Calu3 (cell line): Measurements from ENCODE around the gene SLC27A6. TPM values are rescaled to one million over a fixed set of nuclear protein-coding genes. Genes with fewer than 3 reads are reported as not detected.
"Not testable (repeated sequence)": the region's sequence is repeated elsewhere in the genome, so short reads cannot be mapped to it uniquely, and the experiment has no call there.

ENCODE experiments used
- BruUV-seq: library from RNA; stranded (reverse); fragments of 400-500 nt; replicated peaks from 2 replicates; lab custom pipeline; 2021; lab: Mats Ljungman, UMichigan
- CTCF ChIA-PET: fragments of 300-600 bp; sonication (Branson Sonifier 250); formaldehyde crosslinking; loops from one replicate; lab custom pipeline; 2022; ENCODE audit warnings: antibody characterized with exemption; lab: Charles Lee
- DNase-seq: peaks from one replicate; pipeline ENCODE4 v3.0.0; 2022
- H3K27ac Mint-ChIP-seq: one replicate; pipeline ENCODE4 v1.8.0; 2022; ENCODE audit warnings: mixed read lengths; ENCODE audit not compliant: unreplicated experiment
- H3K27me3 Mint-ChIP-seq: one replicate; pipeline ENCODE4 v1.8.0; 2022; ENCODE audit warnings: mixed read lengths; ENCODE audit not compliant: unreplicated experiment
- H3K36me3 Mint-ChIP-seq: one replicate; pipeline ENCODE4 v1.8.0; 2022; ENCODE audit warnings: mild to moderate bottlenecking, moderate library complexity, mixed read lengths; ENCODE audit not compliant: insufficient read depth, unreplicated experiment
- H3K4me1 Mint-ChIP-seq: one replicate; pipeline ENCODE4 v1.8.0; 2022; ENCODE audit warnings: mild to moderate bottlenecking, low read depth, mixed read lengths; ENCODE audit not compliant: unreplicated experiment
- H3K4me3 Mint-ChIP-seq: one replicate; pipeline ENCODE4 v1.8.0; 2022; ENCODE audit warnings: mild to moderate bottlenecking, low read depth, moderate library complexity, mixed read lengths; ENCODE audit not compliant: unreplicated experiment
- H3K9me3 Mint-ChIP-seq: one replicate; pipeline ENCODE4 v1.8.0; 2022; ENCODE audit warnings: low read depth, mixed read lengths; ENCODE audit not compliant: unreplicated experiment
- intact Hi-C: fragments of 100-400 bp; cut with micrococcal nuclease; formaldehyde crosslinking; loops from one replicate; pipeline ENCODE4 v1.10.0; 2022; ENCODE audit not compliant: unreplicated experiment
- total RNA-seq: library from RNA; stranded (reverse); gene quantifications from 2 replicates; pipeline ENCODE4 v1.2.3, GENCODE V29; 2022
- TF ChIP-seq, protein P1 (sequence below): fragments of 200-600 bp; IDR thresholded peaks from one replicate; pipeline ENCODE4 v1.8.0; 2022; ENCODE audit warnings: antibody characterized with exemption; ENCODE audit not compliant: unreplicated experiment

SLC27A6 gene
- total RNA-seq, 1 experiment from 2014 or later = not detected

DNA sequence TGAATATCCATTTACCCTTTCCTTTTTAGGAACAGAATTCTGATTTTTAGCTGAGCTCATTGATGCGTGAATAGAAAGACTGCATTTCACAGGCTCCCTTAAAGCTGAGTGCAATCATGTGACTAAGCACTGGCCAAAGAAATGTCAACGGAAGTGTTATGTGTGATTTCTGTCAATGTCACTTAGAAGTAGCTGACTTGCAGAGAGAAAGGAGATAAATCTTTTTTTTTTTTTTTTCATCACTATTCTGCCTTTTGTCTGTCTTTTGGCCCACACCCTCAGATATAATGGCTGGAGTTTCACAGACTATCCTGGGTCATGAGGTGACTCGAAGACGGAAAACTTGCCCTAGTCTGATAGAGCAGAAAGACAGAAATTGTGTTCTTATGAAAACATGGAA lies 39.3 kb upstream of the SLC27A6 start:
- Mint-ChIP-seq H3K4me3 (no peak overlapping the region), H3K36me3 (no peaks in the 10 kb centered on the region), H3K27me3 (no peaks in the 10 kb centered on the region), H3K9me3 (no peaks in the 10 kb centered on the region), H3K4me1 (no peaks in the 10 kb centered on the region), H3K27ac (no peak overlapping the region)
- CTCF ChIA-PET = no interaction called here
- intact Hi-C loops = no loop called here
- DNase-seq = no peak
- TF ChIP-seq, protein P1, sequence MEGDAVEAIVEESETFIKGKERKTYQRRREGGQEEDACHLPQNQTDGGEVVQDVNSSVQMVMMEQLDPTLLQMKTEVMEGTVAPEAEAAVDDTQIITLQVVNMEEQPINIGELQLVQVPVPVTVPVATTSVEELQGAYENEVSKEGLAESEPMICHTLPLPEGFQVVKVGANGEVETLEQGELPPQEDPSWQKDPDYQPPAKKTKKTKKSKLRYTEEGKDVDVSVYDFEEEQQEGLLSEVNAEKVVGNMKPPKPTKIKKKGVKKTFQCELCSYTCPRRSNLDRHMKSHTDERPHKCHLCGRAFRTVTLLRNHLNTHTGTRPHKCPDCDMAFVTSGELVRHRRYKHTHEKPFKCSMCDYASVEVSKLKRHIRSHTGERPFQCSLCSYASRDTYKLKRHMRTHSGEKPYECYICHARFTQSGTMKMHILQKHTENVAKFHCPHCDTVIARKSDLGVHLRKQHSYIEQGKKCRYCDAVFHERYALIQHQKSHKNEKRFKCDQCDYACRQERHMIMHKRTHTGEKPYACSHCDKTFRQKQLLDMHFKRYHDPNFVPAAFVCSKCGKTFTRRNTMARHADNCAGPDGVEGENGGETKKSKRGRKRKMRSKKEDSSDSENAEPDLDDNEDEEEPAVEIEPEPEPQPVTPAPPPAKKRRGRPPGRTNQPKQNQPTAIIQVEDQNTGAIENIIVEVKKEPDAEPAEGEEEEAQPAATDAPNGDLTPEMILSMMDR = no peak
- no TSS peak for BruUV-seq

DNA sequence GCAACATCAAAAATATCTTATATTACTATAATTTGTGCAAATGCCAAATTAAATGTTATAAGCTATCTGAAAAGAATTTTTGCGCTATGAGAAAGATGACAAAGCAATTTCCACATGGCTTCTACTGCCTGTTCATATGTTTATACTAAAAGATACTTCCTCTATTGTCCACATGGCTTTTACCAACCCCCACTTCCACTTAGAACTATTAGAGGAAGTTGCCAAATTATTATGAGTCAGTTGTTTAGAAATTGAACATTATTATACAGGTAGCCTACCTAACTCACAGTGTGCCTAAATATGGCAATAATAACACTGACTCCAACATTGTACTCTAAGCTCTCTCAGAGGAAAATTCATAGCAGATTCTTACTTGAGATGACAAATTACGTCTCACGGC lies 37.6 kb upstream of the SLC27A6 start:
- H3K4me1 Mint-ChIP-seq = no peaks in the 10 kb centered on the region
- CTCF ChIA-PET = no interaction called here
- TF ChIP-seq, protein P1 = no peak
- H3K9me3 Mint-ChIP-seq = no peaks in the 10 kb centered on the region
- no peak for DNase-seq
- no peaks in the 10 kb centered on the region for H3K36me3 Mint-ChIP-seq
- no peak overlapping the region for H3K4me3 Mint-ChIP-seq
- no TSS peak for BruUV-seq
- intact Hi-C loops = no loop called here
- H3K27me3 Mint-ChIP-seq = no peaks in the 10 kb centered on the region
- H3K27ac Mint-ChIP-seq = no peak overlapping the region

DNA sequence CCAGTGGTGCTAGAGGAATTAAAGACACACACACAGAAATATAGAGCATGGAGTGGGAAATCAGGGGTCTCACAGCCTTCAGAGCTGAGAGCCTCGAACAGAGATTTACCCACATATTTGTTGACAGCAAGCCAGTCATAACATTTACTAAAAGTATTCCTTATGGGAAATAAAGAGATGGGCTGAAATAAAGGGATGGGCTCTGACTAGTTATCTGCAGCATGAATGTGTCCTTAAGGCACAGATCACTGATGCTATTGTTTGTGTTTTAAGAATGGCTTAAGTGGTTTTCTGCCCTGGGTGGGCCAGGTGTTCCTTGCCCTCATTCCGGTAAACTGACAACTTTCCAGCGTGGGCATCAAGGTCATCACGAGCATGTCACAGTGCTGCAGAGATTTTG lies 33.1 kb upstream of the SLC27A6 start:
- H3K9me3 Mint-ChIP-seq, BruUV-seq, H3K4me1 Mint-ChIP-seq, CTCF ChIA-PET, DNase-seq, H3K27me3 Mint-ChIP-seq, H3K36me3 Mint-ChIP-seq, H3K4me3 Mint-ChIP-seq, H3K27ac Mint-ChIP-seq, intact Hi-C loops: not testable (repeated sequence)

DNA sequence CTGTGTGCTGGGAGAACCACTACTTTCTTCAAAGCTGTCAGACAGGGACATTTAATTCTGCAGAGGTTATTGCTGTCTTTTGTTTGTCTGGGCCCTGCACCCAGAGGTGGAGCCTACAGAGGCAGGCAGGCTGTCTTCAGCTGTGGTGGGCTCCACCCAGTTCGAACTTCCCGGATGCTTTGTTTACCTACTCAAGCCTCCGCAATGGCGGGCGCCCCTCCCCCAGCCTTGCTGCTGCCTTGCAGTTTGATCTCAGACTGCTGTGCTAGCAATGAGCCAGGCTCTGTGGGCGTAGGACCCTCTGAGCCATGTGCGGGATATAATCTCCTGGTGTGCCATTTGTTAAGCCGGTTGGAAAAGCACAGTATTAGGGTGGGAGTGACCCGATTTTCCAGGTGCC lies 22.2 kb upstream of the SLC27A6 start:
- DNase-seq, CTCF ChIA-PET, H3K9me3 Mint-ChIP-seq, H3K4me1 Mint-ChIP-seq, BruUV-seq, intact Hi-C loops, H3K27me3 Mint-ChIP-seq, H3K4me3 Mint-ChIP-seq, H3K27ac Mint-ChIP-seq, H3K36me3 Mint-ChIP-seq: not testable (repeated sequence)

DNA sequence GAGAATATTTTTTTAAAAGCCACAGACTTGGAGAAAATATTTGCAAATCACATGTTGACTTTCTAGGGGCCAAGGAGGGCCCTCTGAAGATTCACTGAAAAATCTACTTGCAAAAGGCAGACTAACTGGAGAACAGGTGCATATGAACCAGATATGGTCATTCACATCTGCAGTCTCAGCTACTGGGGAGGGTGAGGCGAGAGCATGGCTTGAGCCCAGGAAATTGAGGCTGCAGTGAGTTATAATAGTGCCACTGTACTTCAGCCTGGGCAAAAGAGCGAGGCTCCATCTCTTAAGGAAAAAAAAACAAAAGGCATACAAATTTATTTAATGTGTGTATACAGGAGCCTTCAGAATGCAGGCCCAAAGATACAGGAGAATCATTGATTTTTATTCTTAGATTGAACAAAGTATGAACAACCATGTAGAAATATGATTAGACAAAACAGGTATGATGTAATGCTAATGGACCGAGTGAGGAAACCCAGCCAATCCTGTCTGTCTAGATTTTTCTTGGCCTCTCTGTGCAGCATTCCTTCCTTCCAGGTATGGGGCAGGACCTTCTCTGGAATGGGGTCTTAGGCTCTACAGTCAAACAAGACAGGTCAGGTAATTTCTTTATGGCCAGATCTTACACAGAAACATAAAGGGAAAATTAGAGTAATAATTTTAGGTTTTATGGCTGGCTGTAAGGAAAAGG lies 15.3 kb upstream of the SLC27A6 start:
- H3K4me1 Mint-ChIP-seq = peaks cover 13% of the 10 kb centered on the region
- H3K4me3 Mint-ChIP-seq = no peak overlapping the region
- CTCF ChIA-PET = interaction anchor here (0.6 kb wide), 1 partner anchor 323 kb away, joined by 4 read pairs; no protein-coding TSS in a partner anchor
- peaks cover 4% of the 10 kb centered on the region for H3K9me3 Mint-ChIP-seq
- no peaks in the 10 kb centered on the region for H3K27me3 Mint-ChIP-seq
- intact Hi-C loops = no loop called here
- DNase-seq = peak; percentile 47
- no peaks in the 10 kb centered on the region for H3K36me3 Mint-ChIP-seq
- no peak overlapping the region for H3K27ac Mint-ChIP-seq
- TF ChIP-seq, protein P1 = no peak
- no TSS peak for BruUV-seq

DNA sequence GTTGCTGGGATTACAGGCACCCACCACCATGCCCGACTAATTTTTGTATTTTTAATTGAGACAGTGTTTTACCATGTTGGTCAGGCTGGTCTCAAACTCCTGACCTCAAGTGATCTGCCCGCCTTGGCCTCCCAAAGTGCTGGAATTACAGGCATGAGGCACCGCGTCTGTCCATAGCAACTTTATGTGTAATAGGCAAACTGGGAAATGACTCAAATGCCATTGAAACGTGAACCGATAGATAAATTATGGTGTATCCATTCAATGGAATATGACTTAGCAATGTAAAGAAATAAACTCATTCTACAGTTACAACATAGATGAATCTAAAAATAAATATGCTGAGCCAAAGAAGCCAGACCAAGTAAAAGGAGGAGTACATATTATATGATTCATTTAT lies 14.0 kb upstream of the SLC27A6 start:
- H3K27me3 Mint-ChIP-seq, H3K27ac Mint-ChIP-seq, H3K4me3 Mint-ChIP-seq, H3K9me3 Mint-ChIP-seq, DNase-seq, BruUV-seq, CTCF ChIA-PET, intact Hi-C loops, H3K36me3 Mint-ChIP-seq: not testable (repeated sequence)
- peaks cover 13% of the 10 kb centered on the region for H3K4me1 Mint-ChIP-seq
